DOHH2 (cell line): Measurements from ENCODE around the gene CAMTA1.

Source experiments
- H3F3A ChIP-seq: fragments of 200-600 bp; sonication (generic), shearing (Covaris generic); 2 replicates; pipeline ENCODE4 v1.6.0; 2016; ENCODE audit warnings: antibody characterized with exemption, mild to moderate bottlenecking; ENCODE audit not compliant: control insufficient read depth, insufficient read depth
- H3K27ac ChIP-seq: fragments of 200-600 bp; sonication (generic); 2 replicates; pipeline ENCODE4 v1.5.1; 2014; ENCODE audit warnings: low read depth, mild to moderate bottlenecking, low read length, moderate library complexity
- H3K27me3 ChIP-seq: fragments of 200-600 bp; sonication (generic); 2 replicates; pipeline ENCODE4 v1.6.1; 2014; ENCODE audit warnings: mild to moderate bottlenecking, low read length, mixed read lengths; ENCODE audit not compliant: control insufficient read depth
- H3K36me3 ChIP-seq: fragments of 200-600 bp; sonication (generic); 2 replicates; pipeline ENCODE4 v1.6.1; 2014; ENCODE audit warnings: mild to moderate bottlenecking, low read length, moderate library complexity, mixed read lengths; ENCODE audit not compliant: control insufficient read depth
- H3K4me1 ChIP-seq: fragments of 200-600 bp; sonication (generic); 2 replicates; pipeline ENCODE4 v1.6.1; 2014; ENCODE audit warnings: mild to moderate bottlenecking, low read length, mixed read lengths; ENCODE audit not compliant: control insufficient read depth
- H3K4me2 ChIP-seq: fragments of 200-600 bp; sonication (generic); 2 replicates; pipeline ENCODE4 v1.6.0; 2014; ENCODE audit warnings: mild to moderate bottlenecking, low read length, moderate library complexity
- H3K4me3 ChIP-seq: fragments of 200-600 bp; sonication (generic); 2 replicates; pipeline ENCODE4 v1.5.1; 2014; ENCODE audit warnings: mild to moderate bottlenecking, low read length, mixed read lengths
- H3K79me2 ChIP-seq: fragments of 200-600 bp; sonication (generic); 2 replicates; pipeline ENCODE4 v1.6.1; 2014; ENCODE audit warnings: mild to moderate bottlenecking, low read length, mixed read lengths; ENCODE audit not compliant: control insufficient read depth
- H3K9me2 ChIP-seq: fragments of 200-600 bp; sonication (generic); replicated peaks from 2 replicates; pipeline ENCODE4 v1.6.1; 2014; ENCODE audit warnings: mild to moderate bottlenecking, low read length, mixed read lengths; ENCODE audit not compliant: control insufficient read depth
- H3K9me3 ChIP-seq: fragments of 200-600 bp; sonication (generic); 2 replicates; pipeline ENCODE4 v1.6.1; 2014; ENCODE audit warnings: antibody characterized with exemption, low read length, mixed read lengths; ENCODE audit not compliant: control insufficient read depth, insufficient read depth
- H4K20me1 ChIP-seq: fragments of 200-600 bp; sonication (generic); 2 replicates; pipeline ENCODE4 v1.6.0; 2014; ENCODE audit warnings: low read depth, mild to moderate bottlenecking, antibody characterized with exemption, low read length, moderate library complexity; ENCODE audit not compliant: control insufficient read depth, insufficient read depth
- EZH2phosphoT487 ChIP-seq: fragments of 200-600 bp; sonication (generic); IDR thresholded peaks from 2 replicates; pipeline ENCODE4 v1.6.1; 2017; ENCODE audit warnings: borderline replicate concordance, mild to moderate bottlenecking, antibody characterized with exemption, low read length, moderate library complexity, mixed read lengths
- TF ChIP-seq, protein P1 (sequence below): fragments of 200-600 bp; sonication (generic); IDR thresholded peaks from one replicate; pipeline ENCODE4 v1.5.1; 2014; ENCODE audit warnings: antibody characterized with exemption, mild to moderate bottlenecking, low read depth, low read length; ENCODE audit not compliant: poor library complexity, severe bottlenecking

CAMTA1 gene

GRCh38 chr1:7613106-7613850 lies 828.0 kb downstream of the CAMTA1 start:
- Histone ChIP-seq H3K4me3 (no peak overlapping the region), H3K27me3 (no peaks in the 10 kb centered on the region), H4K20me1 (no peaks in the 10 kb centered on the region), H3K9me2 (no peaks in the 10 kb centered on the region), H3K27ac (no peak overlapping the region), H3F3A (no peaks in the 10 kb centered on the region), H3K4me2 (no peak overlapping the region), H3K36me3 (no peaks in the 10 kb centered on the region), H3K9me3 (no peaks in the 10 kb centered on the region), H3K79me2 (no peaks in the 10 kb centered on the region), H3K4me1 (no peaks in the 10 kb centered on the region)
- TF ChIP-seq, protein P1, sequence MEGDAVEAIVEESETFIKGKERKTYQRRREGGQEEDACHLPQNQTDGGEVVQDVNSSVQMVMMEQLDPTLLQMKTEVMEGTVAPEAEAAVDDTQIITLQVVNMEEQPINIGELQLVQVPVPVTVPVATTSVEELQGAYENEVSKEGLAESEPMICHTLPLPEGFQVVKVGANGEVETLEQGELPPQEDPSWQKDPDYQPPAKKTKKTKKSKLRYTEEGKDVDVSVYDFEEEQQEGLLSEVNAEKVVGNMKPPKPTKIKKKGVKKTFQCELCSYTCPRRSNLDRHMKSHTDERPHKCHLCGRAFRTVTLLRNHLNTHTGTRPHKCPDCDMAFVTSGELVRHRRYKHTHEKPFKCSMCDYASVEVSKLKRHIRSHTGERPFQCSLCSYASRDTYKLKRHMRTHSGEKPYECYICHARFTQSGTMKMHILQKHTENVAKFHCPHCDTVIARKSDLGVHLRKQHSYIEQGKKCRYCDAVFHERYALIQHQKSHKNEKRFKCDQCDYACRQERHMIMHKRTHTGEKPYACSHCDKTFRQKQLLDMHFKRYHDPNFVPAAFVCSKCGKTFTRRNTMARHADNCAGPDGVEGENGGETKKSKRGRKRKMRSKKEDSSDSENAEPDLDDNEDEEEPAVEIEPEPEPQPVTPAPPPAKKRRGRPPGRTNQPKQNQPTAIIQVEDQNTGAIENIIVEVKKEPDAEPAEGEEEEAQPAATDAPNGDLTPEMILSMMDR = no peak
- no peak for TF ChIP-seq EZH2phosphoT487

DNA sequence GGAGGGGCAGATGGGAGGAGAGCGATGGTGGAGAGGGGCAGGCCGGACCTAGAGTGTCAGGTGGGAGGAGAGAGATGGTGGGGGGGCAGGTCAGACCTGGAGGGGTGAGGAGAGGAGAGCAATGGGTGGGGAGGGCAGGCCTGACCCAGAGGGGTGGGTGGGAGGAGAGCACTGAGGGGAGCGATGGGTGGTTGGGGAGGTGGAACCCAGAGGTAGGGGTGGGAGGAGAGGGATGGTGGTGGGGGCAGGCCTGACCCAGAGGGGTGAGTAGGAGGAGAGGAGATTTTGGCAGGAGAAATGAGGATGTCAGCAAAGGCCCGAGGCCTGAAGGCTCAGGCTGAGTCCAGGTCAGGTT lies 828.6 kb downstream of the CAMTA1 start:
- Histone ChIP-seq H3K9me2 (no peaks in the 10 kb centered on the region), H3K27ac (no peak overlapping the region), H3K4me3 (no peak overlapping the region), H3K36me3 (no peaks in the 10 kb centered on the region), H3K79me2 (no peaks in the 10 kb centered on the region), H4K20me1 (no peaks in the 10 kb centered on the region), H3K4me2 (no peak overlapping the region), H3F3A (no peaks in the 10 kb centered on the region), H3K9me3 (no peaks in the 10 kb centered on the region), H3K27me3 (no peaks in the 10 kb centered on the region), H3K4me1 (no peaks in the 10 kb centered on the region)
- TF ChIP-seq EZH2phosphoT487 = no peak
- TF ChIP-seq, protein P1 = no peak

- Histone ChIP-seq H3K4me3 (no peak overlapping the region), H3F3A (no peaks in the 10 kb centered on the region), H3K27ac (no peak overlapping the region), H3K27me3 (no peaks in the 10 kb centered on the region), H3K79me2 (no peaks in the 10 kb centered on the region), H3K9me2 (no peaks in the 10 kb centered on the region), H3K9me3 (no peaks in the 10 kb centered on the region), H3K36me3 (no peaks in the 10 kb centered on the region), H3K4me1 (no peaks in the 10 kb centered on the region), H4K20me1 (no peaks in the 10 kb centered on the region), H3K4me2 (no peak overlapping the region)
- no peak for TF ChIP-seq EZH2phosphoT487
- TF ChIP-seq, protein P1 = no peak
These were observed 829.4 kb downstream of the CAMTA1 start for GRCh38 chr1:7614576-7615074.
